ENCODE measurements around the gene ALG8. TPM values are rescaled to one million over a fixed set of nuclear protein-coding genes. Genes with fewer than 3 reads are reported as not detected.
"Not testable (repeated sequence)": the region's sequence is repeated elsewhere in the genome, so short reads cannot be mapped to it uniquely, and the experiment has no call there.

Gene ALG8
- total RNA-seq, 1 donor from 2014 or later, result 26.2 TPM

GRCh38 chr11:78069465-78069864 is 70.0 kb downstream of the ALG8 start:
- DNase-seq, result no peak

GRCh38 chr11:78067704-78068103 is 71.7 kb downstream of the ALG8 start:
- no peak for DNase-seq

- no peak for DNase-seq
Measured at GRCh38 chr11:78066471-78066870, 73.0 kb downstream of the ALG8 start.

GRCh38 chr11:78065203-78065602 is 74.2 kb downstream of the ALG8 start:
- DNase-seq, result no peak

- DNase-seq, result no peak
Measured at GRCh38 chr11:78063440-78064181, 75.8 kb downstream of the ALG8 start, which contains the start of gene THRSP. Gene THRSP (plus strand): TSS chr11:78063861. CDS start chr11:78063882, 21 bp downstream.

GRCh38 chr11:78062671-78063070 is 76.8 kb downstream of the ALG8 start:
- DNase-seq, result no peak

- DNase-seq, result no peak
Measured at GRCh38 chr11:78061921-78062311, 77.5 kb downstream of the ALG8 start.

GRCh38 chr11:78061088-78061920 is 78.1 kb downstream of the ALG8 start:
- DNase-seq, result no peak

GRCh38 chr11:78060533-78060932 is 78.9 kb downstream of the ALG8 start:
- DNase-seq, result no peak

- DNase-seq, result not testable (repeated sequence)
Measured at GRCh38 chr11:78059749-78060328, 79.6 kb downstream of the ALG8 start.

- no peak for DNase-seq
Measured at GRCh38 chr11:78057462-78058055, 81.9 kb downstream of the ALG8 start.

- DNase-seq, result no peak
Measured at GRCh38 chr11:78056093-78056492, 83.3 kb downstream of the ALG8 start.

GRCh38 chr11:78054971-78055370 is 84.5 kb downstream of the ALG8 start:
- DNase-seq, result no peak

- no peak for DNase-seq
Measured at GRCh38 chr11:78050964-78051831, 88.2 kb downstream of the ALG8 start.

Small RNA genes within 50 kb of the gene (small RNA-seq; reads per million reads assigned to genes)
- gene RNU6-126P (ENCODE audit: low replicate concordance), result not detected

Other genes starting within 250 kb of the ALG8 start
- gene INTS4, start 145.0 kb downstream of the ALG8 start, total RNA-seq, result 43.2 TPM
- gene KCTD14, start 116.3 kb downstream of the ALG8 start, total RNA-seq, result 1.6 TPM
- gene THRSP, start 75.8 kb downstream of the ALG8 start, total RNA-seq, result 203 TPM
- 52.7 TPM for gene NDUFC2, start 59.8 kb downstream of the ALG8 start, total RNA-seq
- gene KCTD21, start 49.0 kb upstream of the ALG8 start, total RNA-seq, result 3.1 TPM
- gene USP35, start 49.3 kb upstream of the ALG8 start, total RNA-seq, result 3.3 TPM